Sigmoid colon (tissue), 7 donors: ENCODE measurements around the gene MLLT6. TPM values are rescaled to one million over a fixed set of nuclear protein-coding genes. Genes with fewer than 3 reads are reported as not detected.

Source experiments
- DNase-seq: peaks from one replicate; pipeline ENCODE4 v3.0.0-alpha.2; 2019
- H3K27ac ChIP-seq, 4 donors: fragments of 200-600 bp; sonication (generic); one replicate each; pipeline ENCODE4 v1.5.1; 2016 to 2019; ENCODE audit warnings: mild to moderate bottlenecking in 1 of 4
- H3K27me3 ChIP-seq, 3 donors: fragments of 200-600 bp; sonication (generic); one replicate each; pipeline ENCODE4 v1.5.1; 2019; ENCODE audit warnings: mild to moderate bottlenecking in 1 of 3
- H3K36me3 ChIP-seq, 4 donors: fragments of 200-600 bp; sonication (generic); one replicate each; pipeline ENCODE4 v1.5.1; 2016 to 2019
- H3K4me1 ChIP-seq, 4 donors: fragments of 200-600 bp; sonication (generic); one replicate each; pipeline ENCODE4 v1.5.1; 2017 to 2019
- H3K4me3 ChIP-seq, 4 donors: fragments of 200-600 bp; sonication (generic); one replicate each; pipeline ENCODE4 v1.5.1; 2017 to 2019; ENCODE audit warnings: mild to moderate bottlenecking in 2 of 4, moderate library complexity in 1 of 4
- H3K9me3 ChIP-seq, 4 donors: fragments of 200-600 bp in 3 of 4; sonication (generic) in 3 of 4; one replicate each; pipeline versions ENCODE4 v1.5.1 to v1.6.1; 2013 to 2019
- EP300 ChIP-seq, 4 donors: sonication (generic); formaldehyde crosslinking; IDR thresholded peaks; one replicate each; pipeline ENCODE4 v1.6.1; 2017; ENCODE audit warnings: antibody characterized with exemption in 4 of 4
- POLR2A ChIP-seq, 2 donors: fragments of 450-650 bp; IDR thresholded peaks; one replicate each; pipeline ENCODE4 v1.6.1; 2016; ENCODE audit warnings: antibody characterized with exemption in 2 of 2, mild to moderate bottlenecking in 2 of 2, moderate library complexity in 2 of 2
- POLR2AphosphoS5 ChIP-seq, 4 donors: sonication (generic); formaldehyde crosslinking; IDR thresholded peaks; one replicate each; pipeline ENCODE4 v1.6.1; 2017; ENCODE audit warnings: antibody characterized with exemption in 4 of 4
- WGBS, 2 donors: extraction: QIAGEN DNeasy Blood & Tissue Kit; methylation state at CpG; one replicate each; pipeline ENCODE4 v1.1.7; 2013; 5-methylcytosine and 5-hydroxymethylcytosine counted together
- intact Hi-C: fragments of 100-400 bp; cut with DNase I; formaldehyde crosslinking; loops from one replicate; pipeline ENCODE4 v1.15.1; 2023
- polyA plus RNA-seq, 3 donors: library from polyadenylated mRNA; stranded (reverse); fragments of 200-250 nt; gene quantifications; one replicate each; pipeline ENCODE4 v1.2.3, GENCODE V29; 2013
- total RNA-seq, 4 donors: library from RNA; depleted of rRNA; stranded (reverse); fragments of >200 nt; gene quantifications; one replicate each; pipeline ENCODE4 v1.1.0, GENCODE V29; 2016
- TF ChIP-seq, protein P1 (sequence below), 4 experiments: fragments of 450-650 bp in 3 of 4; fragments of 200-600 bp in 1 of 4; IDR thresholded peaks; one replicate each; pipeline ENCODE4 v1.5.1; 2016 to 2019; ENCODE audit warnings: antibody characterized with exemption in 4 of 4, mild to moderate bottlenecking in 3 of 4, moderate library complexity in 2 of 4
- donor health status: healthy with polysubstance abuse.
- donor health status: Bipolar disorder and iron deficiency.
- donor health status: healthy.

The MLLT6 gene
- total and polyA plus RNA-seq, 7 donors, result 15.3 to 90.3 (median 51.5) TPM

GRCh38 chr17:38698760-38699159 lies 6.3 kb upstream of the MLLT6 start:
- intact Hi-C loops, result no loop called here
- no peaks in the 10 kb centered on the region for H3K36me3 ChIP-seq
- H3K27ac ChIP-seq, result no peak overlapping the region
- TF ChIP-seq EP300 (IDR thresholded peaks at IDR 0.05) (no peak), POLR2AphosphoS5 (IDR thresholded peaks at IDR 0.05) (no peak), POLR2A (IDR thresholded peaks at IDR 0.05) (no peak)
- TF ChIP-seq, protein P1, sequence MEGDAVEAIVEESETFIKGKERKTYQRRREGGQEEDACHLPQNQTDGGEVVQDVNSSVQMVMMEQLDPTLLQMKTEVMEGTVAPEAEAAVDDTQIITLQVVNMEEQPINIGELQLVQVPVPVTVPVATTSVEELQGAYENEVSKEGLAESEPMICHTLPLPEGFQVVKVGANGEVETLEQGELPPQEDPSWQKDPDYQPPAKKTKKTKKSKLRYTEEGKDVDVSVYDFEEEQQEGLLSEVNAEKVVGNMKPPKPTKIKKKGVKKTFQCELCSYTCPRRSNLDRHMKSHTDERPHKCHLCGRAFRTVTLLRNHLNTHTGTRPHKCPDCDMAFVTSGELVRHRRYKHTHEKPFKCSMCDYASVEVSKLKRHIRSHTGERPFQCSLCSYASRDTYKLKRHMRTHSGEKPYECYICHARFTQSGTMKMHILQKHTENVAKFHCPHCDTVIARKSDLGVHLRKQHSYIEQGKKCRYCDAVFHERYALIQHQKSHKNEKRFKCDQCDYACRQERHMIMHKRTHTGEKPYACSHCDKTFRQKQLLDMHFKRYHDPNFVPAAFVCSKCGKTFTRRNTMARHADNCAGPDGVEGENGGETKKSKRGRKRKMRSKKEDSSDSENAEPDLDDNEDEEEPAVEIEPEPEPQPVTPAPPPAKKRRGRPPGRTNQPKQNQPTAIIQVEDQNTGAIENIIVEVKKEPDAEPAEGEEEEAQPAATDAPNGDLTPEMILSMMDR (IDR thresholded peaks at IDR 0.05), result no peak
- peaks cover 0 to 32% (median 28%) of the 10 kb centered on the region in 4 donors for H3K4me1 ChIP-seq
- no peak for DNase-seq
- 89 to 93% methylated on average over 5 of the region's 5 CpGs for WGBS, 2 donors
- no peaks in the 10 kb centered on the region for H3K27me3 ChIP-seq
- no peak overlapping the region for H3K4me3 ChIP-seq
- H3K9me3 ChIP-seq, result no peaks in the 10 kb centered on the region

GRCh38 chr17:38701504-38702165 lies 3.4 kb upstream of the MLLT6 start:
- TF ChIP-seq POLR2AphosphoS5 (IDR thresholded peaks at IDR 0.05) (no peak), POLR2A (IDR thresholded peaks at IDR 0.05) (no peak), EP300 (IDR thresholded peaks at IDR 0.05) (no peak)
- TF ChIP-seq, protein P1 (IDR thresholded peaks at IDR 0.05), result no peak
- Histone ChIP-seq H3K4me3 (peak overlapping the region; percentile 74 to 98 (median 96)), H3K27me3 (no peaks in the 10 kb centered on the region), H3K27ac (peak overlapping the region; percentile 92 to 99 (median 96)), H3K4me1 (peaks cover 0 to 40% (median 19%) of the 10 kb centered on the region in 4 donors), H3K9me3 (no peaks in the 10 kb centered on the region), H3K36me3 (no peaks in the 10 kb centered on the region)
- WGBS, 2 donors, result 2 to 3% methylated on average over 25 of the region's 25 CpGs
- intact Hi-C loops, result no loop called here
- no peak for DNase-seq

- DNase-seq, result peak; percentile 92
- no peaks in the 10 kb centered on the region for H3K27me3 ChIP-seq
- WGBS, 2 donors, result 0% methylated on average over 81 of the region's 81 CpGs
- H3K9me3 ChIP-seq, result no peaks in the 10 kb centered on the region
- intact Hi-C loops, result no loop called here
- peaks cover 0 to 5% (median 0%) of the 10 kb centered on the region in 4 donors for H3K36me3 ChIP-seq
- peak overlapping the region; percentile 92 to 99 (median 96) for H3K27ac ChIP-seq
- peaks cover 0 to 47% (median 26%) of the 10 kb centered on the region in 4 donors for H3K4me1 ChIP-seq
- peak overlapping the region; percentile 74 to 98 (median 96) for H3K4me3 ChIP-seq
- TF ChIP-seq, protein P1 (IDR thresholded peaks at IDR 0.05), result no peak
- TF ChIP-seq POLR2A (IDR thresholded peaks at IDR 0.05) (peak; percentile 68 to 87), POLR2AphosphoS5 (IDR thresholded peaks at IDR 0.05) (peak; percentile 91 to 97 (median 95)), EP300 (IDR thresholded peaks at IDR 0.05) (peak in 1 of 4 donors; percentile 35)
Measured at GRCh38 chr17:38702166-38702915, 2.7 kb upstream of the MLLT6 start.

- WGBS, 2 donors, result 0 to 1% methylated on average over 55 of the region's 55 CpGs
- H3K36me3 ChIP-seq, result peaks cover 0 to 13% (median 3%) of the 10 kb centered on the region in 4 donors
- peaks cover 0 to 53% (median 32%) of the 10 kb centered on the region in 4 donors for H3K4me1 ChIP-seq
- DNase-seq, result no peak
- intact Hi-C loops, result no loop called here
- peak overlapping the region; percentile 74 to 98 (median 96) for H3K4me3 ChIP-seq
- H3K27ac ChIP-seq, result peak overlapping the region; percentile 92 to 99 (median 96)
- TF ChIP-seq EP300 (IDR thresholded peaks at IDR 0.05), result no peak
- no peak for TF ChIP-seq POLR2AphosphoS5 (IDR thresholded peaks at IDR 0.05)
- no peak for TF ChIP-seq POLR2A (IDR thresholded peaks at IDR 0.05)
- TF ChIP-seq, protein P1 (IDR thresholded peaks at IDR 0.05), result no peak
- H3K9me3 ChIP-seq, result no peaks in the 10 kb centered on the region
- H3K27me3 ChIP-seq, result no peaks in the 10 kb centered on the region
Measured at GRCh38 chr17:38702916-38703741, 1.9 kb upstream of the MLLT6 start.
